Rectal smooth muscle tissue (tissue), 1 donor: ENCODE results near the gene IZUMO4.

Experiments
- H3K27ac ChIP-seq: one replicate; pipeline ENCODE4 v1.7.0; 2013; ENCODE audit warnings: low read depth, low read length, inconsistent platforms
- H3K27me3 ChIP-seq: one replicate; pipeline ENCODE4 v1.7.0; 2013; ENCODE audit warnings: low read length; ENCODE audit not compliant: control insufficient read depth, insufficient read depth
- H3K36me3 ChIP-seq: one replicate; pipeline ENCODE4 v1.7.0; 2013; ENCODE audit warnings: low read length; ENCODE audit not compliant: control insufficient read depth, insufficient read depth
- H3K4me1 ChIP-seq: one replicate; pipeline ENCODE4 v1.7.0; 2013; ENCODE audit warnings: low read length; ENCODE audit not compliant: control insufficient read depth, insufficient read depth
- H3K4me3 ChIP-seq: one replicate; pipeline ENCODE4 v1.7.0; 2013; ENCODE audit warnings: low read length
- H3K9ac ChIP-seq: one replicate; pipeline ENCODE4 v1.7.0; 2013; ENCODE audit warnings: low read length

IZUMO4 gene

GRCh38 chr19:2111425-2111824 lies 14.7 kb downstream of the IZUMO4 start:
- Histone ChIP-seq H3K27ac (no peak overlapping the region), H3K27me3 (no peaks in the 10 kb centered on the region), H3K9ac (no peak overlapping the region), H3K4me3 (no peak overlapping the region), H3K4me1 (no peaks in the 10 kb centered on the region), H3K36me3 (peaks cover 65% of the 10 kb centered on the region)

DNA sequence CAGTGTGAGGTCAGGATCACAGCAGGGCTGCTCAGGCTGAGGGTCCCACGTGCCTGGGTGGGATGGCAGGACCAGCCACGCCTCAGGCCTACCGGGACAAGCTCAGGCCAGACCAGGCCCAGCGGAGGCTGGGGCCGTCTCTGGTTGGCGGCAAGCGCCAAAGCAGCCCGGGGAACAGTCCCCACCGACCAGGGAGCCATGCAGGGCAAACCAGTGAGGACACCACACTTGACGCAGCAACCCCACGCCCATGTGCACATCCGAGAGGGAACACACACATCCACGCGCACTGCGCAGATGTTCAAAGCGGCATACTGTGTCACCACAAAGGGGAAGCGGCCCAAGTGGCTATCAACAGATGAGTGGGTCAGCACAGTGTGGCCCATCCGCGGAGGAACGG lies 15.2 kb downstream of the IZUMO4 start:
- H3K27ac ChIP-seq, result no peak overlapping the region
- H3K27me3 ChIP-seq, result no peaks in the 10 kb centered on the region
- no peak overlapping the region for H3K9ac ChIP-seq
- H3K36me3 ChIP-seq, result peaks cover 65% of the 10 kb centered on the region
- no peaks in the 10 kb centered on the region for H3K4me1 ChIP-seq
- H3K4me3 ChIP-seq, result no peak overlapping the region

DNA sequence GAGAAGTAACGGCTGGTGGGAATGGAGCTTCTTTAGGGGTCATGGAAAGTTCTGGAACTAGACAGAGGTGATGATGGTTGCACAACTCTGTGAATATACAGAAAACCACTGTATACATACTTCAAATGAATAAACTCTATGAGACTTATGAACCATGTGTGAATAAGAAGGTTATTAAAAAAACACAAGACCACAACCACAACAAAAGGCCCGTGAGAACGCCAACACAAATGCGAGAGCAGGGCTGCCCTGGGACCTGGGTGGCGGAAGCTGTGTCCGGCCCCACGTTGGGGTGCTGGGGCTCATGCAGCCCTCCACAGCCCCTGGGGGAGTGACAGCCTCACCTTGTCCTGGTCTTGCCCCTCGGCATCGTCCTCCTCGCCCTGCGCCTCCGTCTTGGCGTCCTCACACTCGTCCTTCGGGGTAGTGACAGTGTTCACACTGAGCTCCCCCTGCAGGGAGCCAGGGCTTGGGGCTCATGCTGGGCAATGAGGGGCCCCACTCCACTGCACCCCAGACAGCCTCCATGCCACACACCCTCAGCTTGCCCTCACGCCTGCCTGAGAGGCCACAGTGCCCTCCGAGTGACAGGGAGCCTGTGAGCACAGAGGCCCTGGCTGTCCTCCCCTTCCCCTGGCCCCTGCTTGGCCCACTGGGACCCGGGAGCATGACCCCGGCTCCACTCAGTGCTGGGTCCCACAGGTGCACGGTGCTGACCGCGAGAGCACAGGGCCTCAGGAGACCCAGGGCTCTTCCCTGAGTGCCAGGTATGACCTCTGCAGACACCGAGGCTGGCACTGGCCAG lies 16.0 kb downstream of the IZUMO4 start:
- Histone ChIP-seq H3K27me3 (no peaks in the 10 kb centered on the region), H3K4me3 (no peak overlapping the region), H3K9ac (no peak overlapping the region), H3K27ac (no peak overlapping the region), H3K4me1 (no peaks in the 10 kb centered on the region), H3K36me3 (peaks cover 71% of the 10 kb centered on the region)

DNA sequence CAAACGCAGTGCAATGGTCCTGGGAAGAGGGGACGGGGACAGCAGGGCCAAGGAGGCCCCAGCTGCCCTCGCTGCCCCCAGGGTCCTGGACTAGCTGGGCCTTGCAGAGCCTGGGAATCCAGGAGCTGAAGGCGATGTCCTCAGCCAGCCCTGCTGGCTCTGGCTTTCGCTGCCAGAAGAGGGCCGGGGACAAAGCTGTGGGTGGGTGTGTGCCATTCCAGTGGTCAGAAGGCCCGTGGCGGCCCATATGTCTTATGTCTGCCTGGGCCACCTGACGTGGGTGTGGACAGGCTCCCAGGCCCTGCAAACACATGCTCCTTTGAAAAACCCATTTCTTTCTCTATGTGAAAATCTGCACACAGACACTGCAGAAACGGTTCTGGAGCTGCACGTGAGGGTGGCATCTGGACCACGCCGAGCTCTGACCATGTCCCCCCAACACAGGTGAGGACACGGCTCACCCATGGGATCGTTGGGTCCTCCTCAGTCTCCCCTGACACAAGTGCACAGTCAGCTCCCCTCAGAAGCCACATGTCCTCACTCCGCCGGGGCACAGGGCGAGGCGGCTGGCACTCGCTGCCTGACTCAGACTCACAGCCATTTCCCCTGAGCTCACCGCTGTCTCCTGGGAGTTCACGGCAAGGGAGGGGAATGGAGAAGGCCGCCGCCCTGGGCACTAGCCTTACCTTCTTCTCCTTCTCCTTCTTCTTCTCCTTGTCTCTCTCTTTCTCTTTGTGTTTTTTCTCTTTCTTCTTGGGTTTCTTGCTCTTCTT lies 16.9 kb downstream of the IZUMO4 start:
- Histone ChIP-seq H3K27ac (no peak overlapping the region), H3K9ac (no peak overlapping the region), H3K36me3 (peaks cover 76% of the 10 kb centered on the region), H3K4me1 (no peaks in the 10 kb centered on the region), H3K4me3 (no peak overlapping the region), H3K27me3 (no peaks in the 10 kb centered on the region)

- H3K4me1 ChIP-seq, result no peaks in the 10 kb centered on the region
- H3K27me3 ChIP-seq, result no peaks in the 10 kb centered on the region
- H3K36me3 ChIP-seq, result peaks cover 74% of the 10 kb centered on the region
- H3K4me3 ChIP-seq, result no peak overlapping the region
- no peak overlapping the region for H3K9ac ChIP-seq
- H3K27ac ChIP-seq, result no peak overlapping the region
These were observed 17.5 kb downstream of the IZUMO4 start for GRCh38 chr19:2114218-2114617.

- Histone ChIP-seq H3K27ac (no peak overlapping the region), H3K27me3 (no peaks in the 10 kb centered on the region), H3K36me3 (peaks cover 71% of the 10 kb centered on the region), H3K4me1 (no peaks in the 10 kb centered on the region), H3K4me3 (no peak overlapping the region), H3K9ac (no peak overlapping the region)
These were observed 18.1 kb downstream of the IZUMO4 start for GRCh38 chr19:2114821-2115220.

DNA sequence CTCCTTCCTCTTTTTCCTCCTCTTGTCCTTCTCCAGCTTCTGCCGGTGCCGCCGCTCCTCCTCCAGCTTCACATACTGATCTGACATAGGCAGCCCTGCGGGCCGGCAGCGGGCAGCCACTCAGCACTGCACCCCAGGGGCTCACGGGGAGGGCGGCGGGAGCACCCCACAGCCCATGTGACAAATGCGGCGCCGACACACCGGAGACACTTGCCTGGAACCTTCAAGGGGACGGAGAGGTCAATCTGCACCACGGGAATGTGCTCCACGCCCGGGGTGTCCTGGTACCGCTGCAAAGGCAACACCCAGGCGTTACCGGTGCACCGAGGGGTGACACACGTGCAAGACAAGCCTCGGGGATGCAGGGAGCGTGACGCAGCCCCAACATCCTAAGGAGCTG lies 18.6 kb downstream of the IZUMO4 start:
- Histone ChIP-seq H3K4me1 (no peaks in the 10 kb centered on the region), H3K27ac (no peak overlapping the region), H3K4me3 (no peak overlapping the region), H3K36me3 (peaks cover 71% of the 10 kb centered on the region), H3K9ac (no peak overlapping the region), H3K27me3 (no peaks in the 10 kb centered on the region)

DNA sequence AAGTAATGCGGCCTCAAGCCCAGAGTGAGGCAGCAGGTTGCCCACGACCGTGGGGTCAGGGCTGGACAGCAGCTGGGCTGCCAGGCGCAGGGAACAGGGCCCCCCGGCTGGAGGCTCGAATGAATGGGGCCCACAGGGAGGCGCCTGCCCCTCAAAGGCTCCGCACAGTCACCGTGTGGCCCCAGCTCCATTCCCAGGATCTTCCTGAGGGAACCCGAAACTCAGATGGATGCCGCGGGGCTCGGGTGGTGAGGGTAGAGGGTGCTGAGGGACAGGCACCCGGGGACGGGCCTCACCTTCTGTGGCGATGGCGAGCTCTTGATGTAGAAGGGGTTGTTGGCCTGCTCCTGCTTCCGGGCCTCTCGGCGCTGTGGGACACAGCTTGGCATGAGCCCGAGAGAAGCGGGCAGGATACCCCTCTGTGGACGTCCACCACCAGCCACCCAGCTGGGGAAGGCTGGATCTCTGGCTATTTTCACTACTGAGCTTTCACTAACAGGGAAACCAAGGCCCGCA lies 19.3 kb downstream of the IZUMO4 start:
- no peaks in the 10 kb centered on the region for H3K27me3 ChIP-seq
- no peaks in the 10 kb centered on the region for H3K4me1 ChIP-seq
- H3K9ac ChIP-seq, result no peak overlapping the region
- H3K36me3 ChIP-seq, result peaks cover 72% of the 10 kb centered on the region
- no peak overlapping the region for H3K27ac ChIP-seq
- no peak overlapping the region for H3K4me3 ChIP-seq

GRCh38 chr19:2116507-2116906 lies 19.8 kb downstream of the IZUMO4 start:
- Histone ChIP-seq H3K36me3 (peaks cover 77% of the 10 kb centered on the region), H3K27me3 (no peaks in the 10 kb centered on the region), H3K27ac (no peak overlapping the region)

GRCh38 chr19:2117215-2117960 lies 20.7 kb downstream of the IZUMO4 start:
- no peaks in the 10 kb centered on the region for H3K27me3 ChIP-seq

More at GRCh38 chr19:2116507-2116906, 19.8 kb downstream of the IZUMO4 start:
- Histone ChIP-seq H3K9ac (no peak overlapping the region), H3K4me1 (no peaks in the 10 kb centered on the region), H3K4me3 (no peak overlapping the region)

GRCh38 chr19:2118438-2118837 lies 21.7 kb downstream of the IZUMO4 start:
- Histone ChIP-seq H3K4me3 (no peak overlapping the region), H3K9ac (no peak overlapping the region), H3K4me1 (no peaks in the 10 kb centered on the region), H3K36me3 (peaks cover 82% of the 10 kb centered on the region), H3K27me3 (no peaks in the 10 kb centered on the region), H3K27ac (no peak overlapping the region)

More at GRCh38 chr19:2117215-2117960, 20.7 kb downstream of the IZUMO4 start:
- Histone ChIP-seq H3K4me1 (no peaks in the 10 kb centered on the region), H3K4me3 (no peak overlapping the region), H3K27ac (no peak overlapping the region), H3K9ac (no peak overlapping the region), H3K36me3 (peaks cover 80% of the 10 kb centered on the region)
